Posterior vena cava (tissue), 2 donors: Measurements from ENCODE around the gene KIF25. TPM values are rescaled to one million over a fixed set of nuclear protein-coding genes. Genes with fewer than 3 reads are reported as not detected.

Experiments
- DNase-seq: peaks from one replicate; pipeline ENCODE4 v3.0.0-alpha.2; 2020; ENCODE audit warnings: low spot score
- intact Hi-C, 2 donors: fragments of 100-400 bp; cut with DNase I; formaldehyde crosslinking; loops; one replicate each; pipeline versions ENCODE4 v1.14.1 to v1.14.2; 2022 to 2023
- total RNA-seq, 2 donors: library from RNA; stranded (reverse); fragmentation: NEBNext Ultra II Directional; extraction: Animal tissue kit (Norgen Biotek cat#: 25700); gene quantifications; one replicate each; pipeline ENCODE4 v1.2.1, GENCODE V29; 2021
- donor health status: DM: yes; HTN: yes; CAD: no.
- donor health status: DM: yes; HTN: yes; CAD: no.

The KIF25 gene
- total RNA-seq, 2 donors from 2014 or later = not detected

DNA sequence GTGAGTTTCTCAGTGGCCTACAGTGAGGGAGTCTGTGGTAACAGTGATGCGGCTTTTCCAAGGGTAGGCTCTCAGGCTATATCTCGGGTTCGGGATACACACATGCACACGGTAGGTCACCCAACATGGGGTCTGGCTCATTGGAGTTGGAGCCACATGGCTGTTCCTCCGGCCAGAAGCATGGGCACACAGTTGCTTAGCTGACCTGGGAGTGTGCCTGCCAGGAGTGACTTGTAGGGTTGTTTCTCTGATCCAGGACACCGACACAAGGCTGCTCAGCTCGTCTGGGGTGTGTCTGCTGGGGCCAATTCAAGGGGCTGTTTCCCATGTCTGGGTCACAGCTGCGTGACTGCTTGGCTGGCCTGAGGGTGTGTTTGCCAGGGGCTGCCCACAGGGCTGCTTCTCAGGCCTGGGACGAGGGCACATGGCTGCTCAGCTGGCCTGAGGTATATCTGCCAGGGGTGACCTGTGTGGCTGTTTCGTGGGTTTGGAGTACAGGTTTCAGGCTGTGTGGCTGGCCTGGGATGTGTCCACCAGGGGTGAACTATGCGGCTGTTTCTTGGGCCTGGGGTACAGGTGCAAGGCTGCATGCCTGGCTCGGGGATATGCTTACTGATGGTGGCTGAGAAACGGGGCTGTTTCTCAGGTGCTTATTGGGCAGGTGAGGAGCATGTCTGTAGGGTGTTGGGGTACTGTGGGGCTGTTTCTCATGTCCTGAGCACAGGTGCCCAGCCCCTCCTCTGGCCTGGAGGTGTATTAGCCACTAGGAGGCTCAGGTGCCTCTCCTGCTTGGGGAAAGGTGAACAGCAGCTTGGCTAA, 15.2 kb downstream of the KIF25 start:
- intact Hi-C loops = no loop called here
- DNase-seq = no peak

DNA sequence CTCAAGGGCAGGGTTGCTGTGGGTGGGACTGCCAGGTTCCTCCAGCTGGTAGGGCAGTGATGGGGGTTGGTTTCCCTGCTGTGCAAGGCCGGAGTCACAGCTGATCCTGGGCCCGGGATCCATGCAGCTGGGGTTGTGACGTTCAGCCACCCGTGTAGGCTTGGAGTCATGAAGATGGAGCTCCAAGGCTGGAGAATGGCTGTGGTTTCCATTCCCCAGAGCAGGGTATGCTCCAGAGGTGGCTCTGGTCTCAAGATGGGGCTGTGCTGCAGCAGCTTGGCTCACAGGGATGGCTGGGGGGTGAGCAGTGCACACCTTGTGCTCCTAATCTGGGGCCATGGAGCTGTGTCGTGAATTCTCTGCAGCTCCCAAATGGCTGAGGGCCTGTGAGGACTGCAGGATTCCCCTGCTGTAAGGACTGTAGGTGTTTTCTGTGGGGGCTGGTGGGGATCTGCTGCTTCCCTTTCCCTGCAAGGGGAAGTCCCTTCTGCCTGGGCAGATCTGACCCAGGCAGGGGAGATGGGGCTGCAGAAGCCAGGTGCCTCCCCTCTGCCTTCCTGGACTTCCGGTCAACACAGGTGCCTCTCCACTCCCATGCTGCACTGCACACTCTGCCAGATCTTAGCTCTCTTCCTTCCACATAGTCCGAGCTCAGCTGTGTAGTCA, 15.9 kb downstream of the KIF25 start:
- DNase-seq = no peak

DNA sequence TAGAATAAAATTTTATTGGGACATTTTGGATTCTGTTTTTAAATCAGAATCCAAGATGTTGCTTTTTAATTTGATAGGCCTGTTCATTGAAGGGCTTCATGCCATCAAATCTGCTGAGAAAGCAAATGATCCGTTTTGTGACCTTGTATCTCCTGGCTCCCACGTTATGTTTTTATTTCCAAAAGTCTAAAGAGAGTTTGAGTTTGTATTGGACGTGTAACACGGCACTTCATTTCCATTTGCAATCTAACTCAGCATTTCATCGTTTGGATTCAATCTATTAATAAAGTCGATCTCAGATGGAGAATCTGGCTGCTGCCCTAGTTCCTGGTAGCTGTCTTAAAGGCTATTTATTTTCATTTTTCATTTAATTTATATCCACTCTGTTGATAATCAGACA, 17.0 kb downstream of the KIF25 start:
- intact Hi-C loops = no loop called here

More for the DNA sequence above, 15.9 kb downstream of the KIF25 start:
- intact Hi-C loops = no loop called here

DNA sequence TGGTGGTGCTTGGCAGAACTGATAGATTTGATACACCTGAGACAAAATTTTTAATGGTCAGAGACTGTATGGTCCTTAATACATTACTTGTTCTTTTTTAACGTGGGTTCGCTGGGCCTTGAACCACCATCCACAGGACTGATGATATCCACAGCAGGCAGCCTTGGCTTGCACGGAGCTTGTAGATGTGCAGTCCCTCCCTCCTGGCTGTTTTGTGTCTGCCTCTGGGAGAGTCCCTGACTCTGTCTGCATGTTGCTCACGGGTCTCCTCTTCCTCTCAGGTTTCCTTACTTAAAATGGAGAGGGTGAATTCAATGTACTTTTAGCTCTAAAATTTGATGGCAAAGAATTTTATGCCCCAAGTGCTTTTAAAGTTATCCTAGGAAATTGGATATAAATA, 17.5 kb downstream of the KIF25 start:
- DNase-seq = no peak
- intact Hi-C loops = no loop called here

More for the DNA sequence above, 17.0 kb downstream of the KIF25 start:
- DNase-seq = no peak

DNA sequence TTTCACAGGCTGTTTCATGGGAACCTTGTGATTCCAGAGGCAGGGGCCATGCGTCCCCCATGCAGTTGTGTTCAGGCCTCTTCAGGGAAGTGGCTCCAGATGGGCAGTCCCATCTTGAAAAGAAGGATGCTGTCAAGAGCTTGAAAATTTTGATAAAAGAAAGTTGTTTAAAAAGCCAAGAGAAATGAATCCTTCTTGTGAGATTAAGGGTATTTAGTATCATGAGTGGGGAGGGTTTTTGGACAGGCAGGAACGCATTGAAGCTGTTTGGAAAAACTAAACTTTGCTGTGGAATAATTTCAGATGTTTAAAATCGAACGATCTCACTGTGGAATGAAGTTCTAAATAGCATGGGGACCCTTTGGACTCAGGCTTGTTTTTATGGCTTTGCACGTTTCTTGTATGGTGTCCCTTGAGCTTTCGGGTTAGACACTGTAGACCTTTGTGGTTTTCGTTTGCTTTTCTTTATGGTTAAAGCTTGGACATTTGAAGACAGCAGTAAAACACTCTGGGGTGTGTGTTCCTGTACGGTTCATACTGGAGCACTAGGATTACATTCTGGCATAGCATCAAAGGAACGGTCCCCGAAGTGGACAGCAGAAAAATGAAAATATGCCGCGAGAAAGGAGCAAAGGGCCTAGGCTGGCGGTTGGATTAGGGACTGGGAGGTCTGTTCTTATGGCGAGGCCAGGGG, 18.2 kb downstream of the KIF25 start:
- intact Hi-C loops = no loop called here
- no peak for DNase-seq

DNA sequence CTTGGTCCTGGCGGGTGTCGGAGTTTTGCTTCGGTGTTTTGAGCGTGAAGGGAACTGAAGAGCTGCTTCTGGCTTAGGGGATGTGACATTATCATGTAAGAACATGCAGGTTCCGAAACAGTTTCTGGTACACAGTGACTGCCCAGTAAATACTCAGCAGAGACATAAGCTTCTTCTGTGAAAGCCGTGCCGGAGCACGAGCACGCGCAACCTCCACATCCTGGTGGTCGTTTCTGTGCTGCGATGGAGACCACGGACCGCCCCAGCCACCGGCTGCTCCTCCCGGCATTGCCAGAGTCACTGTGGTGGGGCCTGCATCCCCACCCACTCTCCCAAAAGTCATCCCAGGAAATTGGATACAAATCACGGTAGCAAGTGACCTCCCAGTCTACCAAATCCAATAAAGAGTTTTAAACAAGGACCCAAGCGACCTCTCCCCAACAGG, 18.7 kb downstream of the KIF25 start:
- intact Hi-C loops = no loop called here

DNA sequence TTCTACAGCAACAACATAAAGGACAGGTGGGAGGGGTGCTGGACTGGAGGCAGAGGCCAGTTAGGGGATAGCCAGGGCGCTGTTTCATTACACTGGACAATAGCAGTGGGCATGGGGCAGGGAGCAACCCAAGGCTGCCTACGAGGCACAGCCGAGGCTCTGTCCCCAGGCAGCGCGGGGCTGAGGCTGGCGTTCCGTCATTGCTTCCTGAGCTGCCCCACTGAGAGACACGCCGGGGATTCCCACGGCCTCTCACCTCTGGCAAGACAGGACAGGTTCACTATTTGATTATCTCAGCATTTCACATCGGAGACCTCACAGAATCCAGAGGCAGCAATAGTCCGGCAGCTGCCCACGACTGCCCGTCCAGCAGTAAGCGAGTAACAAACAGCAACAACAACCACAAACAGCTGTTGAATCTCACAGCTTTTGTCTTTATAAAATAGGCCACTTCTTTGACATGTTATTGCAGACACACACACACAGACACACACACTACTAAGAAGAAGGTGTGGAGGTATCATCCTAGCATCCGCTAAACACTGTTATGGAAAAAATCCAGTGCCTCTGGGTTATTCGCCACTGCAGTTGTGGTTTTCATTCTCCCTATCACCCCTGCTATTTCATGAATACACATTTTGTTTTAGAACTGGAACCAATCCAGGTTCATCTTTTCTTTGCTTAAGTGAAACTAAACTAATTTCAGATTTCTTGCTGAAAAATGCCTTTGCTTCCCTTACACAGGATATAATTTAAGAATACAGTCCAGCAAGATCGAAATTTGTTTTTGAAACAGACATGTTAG, 19.5 kb downstream of the KIF25 start:
- intact Hi-C loops = no loop called here
- no peak for DNase-seq

More for the DNA sequence above, 18.7 kb downstream of the KIF25 start:
- DNase-seq = no peak

DNA sequence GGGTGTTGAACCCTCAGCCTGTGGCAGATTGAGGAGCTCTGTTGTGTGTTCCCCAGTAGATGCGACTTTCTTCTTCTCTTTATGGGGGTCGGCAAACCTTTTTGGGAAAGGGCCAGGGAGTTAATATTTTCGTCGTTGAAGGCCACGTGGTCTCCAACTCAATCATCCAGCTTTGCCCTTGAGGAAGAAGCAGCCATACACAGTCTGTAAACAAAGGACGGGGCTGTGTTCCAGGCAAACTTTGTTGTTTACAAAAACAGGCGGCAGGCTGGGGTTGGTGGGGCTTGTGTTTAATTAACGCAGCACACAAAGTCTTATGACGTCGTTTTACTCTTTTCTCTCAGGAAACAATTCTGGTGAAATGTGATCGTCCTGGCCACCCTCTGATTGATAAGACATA, 20.2 kb downstream of the KIF25 start:
- intact Hi-C loops = no loop called here
- DNase-seq = no peak

DNA sequence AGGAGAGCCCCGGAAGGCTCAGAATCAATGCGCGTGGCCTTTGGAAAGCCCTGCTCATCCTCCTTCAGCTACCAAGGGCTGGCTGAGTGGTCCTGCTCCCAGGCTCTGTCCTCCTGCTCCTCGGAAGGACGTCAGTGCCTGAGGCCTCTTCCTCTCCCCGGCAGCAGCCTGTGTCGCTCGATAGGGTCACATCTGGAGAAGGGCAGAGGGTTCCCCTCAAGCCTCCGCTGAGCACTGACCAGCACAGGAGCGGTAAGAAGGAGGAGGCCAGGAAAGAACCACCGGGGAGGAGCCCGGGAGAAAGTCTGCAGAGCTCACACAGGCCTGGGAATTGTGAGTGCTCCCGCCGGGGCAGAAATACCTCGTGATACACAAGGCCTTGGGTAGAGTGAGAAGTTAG, 21.2 kb downstream of the KIF25 start:
- DNase-seq = no peak
- intact Hi-C loops = no loop called here

DNA sequence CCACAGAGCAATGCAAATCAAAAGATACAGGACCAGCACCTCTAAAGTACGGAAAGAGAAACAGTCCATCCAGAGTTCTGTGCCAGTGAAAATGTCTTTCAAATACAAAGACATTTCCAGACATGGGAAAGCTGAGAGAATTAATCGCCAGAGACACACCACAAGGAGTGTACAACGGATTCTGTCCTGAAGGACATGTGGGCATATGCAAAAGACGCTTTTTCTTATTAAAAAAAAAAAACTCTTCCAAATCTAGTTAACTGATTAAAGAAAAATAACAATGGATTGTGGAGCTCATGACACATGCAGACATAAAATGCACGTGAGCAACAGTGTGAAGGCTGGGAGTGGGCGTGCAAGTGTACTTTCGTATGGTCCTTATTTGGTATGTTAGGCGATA, 22.8 kb downstream of the KIF25 start:
- intact Hi-C loops = no loop called here
- no peak for DNase-seq

DNA sequence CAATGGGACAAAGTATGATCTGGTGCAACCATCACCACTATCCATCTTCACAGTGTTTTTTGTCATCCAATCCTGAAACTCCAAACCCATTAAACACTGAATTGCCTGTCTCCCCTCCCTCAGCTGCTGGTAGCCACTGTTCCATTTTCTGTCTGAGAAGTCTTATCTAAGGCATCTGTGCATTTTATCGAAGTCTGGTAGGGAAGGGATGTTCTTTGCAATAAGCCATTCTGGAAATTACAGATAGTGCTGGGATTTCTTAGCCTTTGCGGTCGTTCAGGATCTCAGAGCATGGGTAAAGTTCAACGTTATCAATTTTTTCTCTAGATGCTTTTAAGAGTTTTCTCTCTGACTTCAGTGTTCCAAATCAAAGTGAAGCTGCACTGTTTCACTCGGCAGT, 24.1 kb downstream of the KIF25 start:
- intact Hi-C loops = no loop called here
- DNase-seq = no peak

DNA sequence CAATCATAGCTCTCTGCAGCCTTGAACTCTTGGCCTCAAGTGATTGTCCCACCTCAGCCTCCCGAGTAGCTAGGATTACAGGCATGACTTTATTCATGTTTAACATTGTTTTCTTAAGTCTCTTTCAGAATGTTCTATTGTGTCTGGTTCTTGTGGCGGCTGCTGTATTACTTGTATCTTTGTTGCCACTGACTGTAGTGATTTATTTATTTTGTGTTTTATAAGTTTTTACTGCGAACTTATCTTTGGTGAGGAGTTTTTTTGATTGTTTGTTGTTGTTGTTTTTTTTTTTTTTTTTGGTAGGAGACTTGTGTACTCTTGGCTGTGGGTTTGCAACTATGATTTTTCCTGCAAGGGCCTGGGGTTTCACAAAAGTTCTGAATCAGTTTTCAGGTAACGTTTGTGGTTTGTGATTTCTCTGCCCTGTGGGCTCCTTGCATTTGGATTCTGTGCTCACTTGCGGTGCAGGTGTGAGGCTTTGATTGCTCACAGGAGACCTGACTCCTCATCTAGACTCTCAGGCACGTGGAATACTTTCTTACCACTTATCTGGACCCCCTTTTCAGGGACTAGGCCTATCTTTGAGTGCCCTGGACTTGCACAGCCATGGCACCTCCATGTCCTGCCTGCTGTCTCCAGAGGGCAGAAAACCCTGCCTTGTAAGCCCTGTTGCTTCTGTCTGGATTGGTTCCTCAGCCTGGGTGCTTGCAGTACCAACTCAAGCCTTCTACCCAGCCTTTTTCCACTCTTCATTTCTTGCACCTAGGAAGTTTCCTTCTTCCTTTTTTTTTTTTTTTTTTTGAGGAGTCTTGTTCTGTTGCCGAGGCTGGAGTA, 25.2 kb downstream of the KIF25 start:
- no peak for DNase-seq
- intact Hi-C loops = no loop called here

DNA sequence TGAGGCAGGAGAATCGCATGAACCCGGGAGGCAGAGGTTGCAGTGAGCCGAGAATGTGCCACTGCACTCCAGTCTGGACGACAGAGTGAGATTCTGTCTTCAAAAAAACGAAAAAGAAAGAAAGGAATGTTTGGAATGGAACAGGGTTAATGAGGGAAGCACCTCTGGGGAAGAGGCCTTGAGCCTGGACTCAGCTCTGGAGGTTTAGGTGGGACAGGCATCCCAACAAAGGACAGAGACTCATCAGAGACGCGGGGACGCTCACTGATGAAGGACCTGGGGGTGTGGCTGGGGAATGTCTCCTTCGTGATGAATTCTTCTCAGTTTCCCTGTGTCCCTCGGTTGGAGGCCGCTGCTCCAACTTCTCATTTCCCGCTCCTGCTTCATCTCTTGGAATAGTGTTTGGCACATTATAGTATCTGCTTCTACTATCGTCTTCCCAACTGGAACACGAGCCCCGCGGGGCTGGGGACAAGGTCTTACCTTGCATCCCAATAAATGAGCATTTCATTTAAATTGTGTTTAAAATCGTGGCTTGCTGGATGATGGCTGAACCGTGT, 27.6 kb downstream of the KIF25 start:
- intact Hi-C loops = loop anchor here in 1 of 2 donors (2.0 kb wide), 1 partner anchor 60 kb away; no protein-coding TSS in a partner anchor

DNA sequence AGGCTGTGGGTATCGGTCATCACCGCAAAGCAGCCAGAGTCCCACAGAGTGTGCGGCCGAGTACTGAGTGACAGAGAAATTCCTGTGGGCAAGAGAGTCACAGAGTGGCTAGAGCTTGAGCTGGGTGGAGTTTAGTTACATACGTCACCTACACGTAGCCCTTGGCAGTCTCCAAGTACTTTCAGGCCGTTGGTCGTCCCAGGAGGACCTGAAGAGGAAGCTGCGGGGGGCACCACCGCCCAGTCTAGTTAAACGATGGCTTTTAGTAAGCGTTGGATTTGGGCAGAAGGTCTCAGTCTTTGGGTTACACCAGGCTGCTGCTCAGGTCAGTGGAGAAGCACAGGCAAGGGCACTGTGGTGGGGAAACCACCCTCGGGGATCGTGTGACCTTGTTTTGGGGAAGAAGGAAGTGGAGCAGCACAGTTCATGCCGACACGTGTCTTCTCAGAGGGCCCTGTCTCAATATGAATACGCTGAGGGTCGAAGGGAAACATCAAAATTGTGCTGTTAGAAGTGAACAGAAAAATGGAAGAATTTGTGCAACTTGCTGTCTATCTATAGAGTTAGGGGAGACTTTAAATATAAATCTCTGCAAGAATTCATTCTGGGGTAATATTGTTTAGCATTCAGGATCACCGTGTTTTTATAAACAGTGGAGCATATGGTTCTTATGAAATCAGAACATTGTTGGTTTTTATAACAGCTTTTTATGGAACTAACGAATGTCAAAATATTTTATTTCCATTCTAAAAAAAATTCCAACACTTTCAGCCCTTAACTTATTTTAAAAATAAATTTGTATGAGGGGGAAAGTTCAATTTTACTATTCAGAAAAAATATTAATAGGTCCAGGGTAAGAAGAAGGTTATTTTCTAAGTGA, 28.6 kb downstream of the KIF25 start:
- DNase-seq = peak; percentile 81
- intact Hi-C loops = loop anchor here in 1 of 2 donors (2.0 kb wide), 1 partner anchor 61 kb away; no protein-coding TSS in a partner anchor

More for the DNA sequence above, 27.6 kb downstream of the KIF25 start:
- DNase-seq = no peak

DNA sequence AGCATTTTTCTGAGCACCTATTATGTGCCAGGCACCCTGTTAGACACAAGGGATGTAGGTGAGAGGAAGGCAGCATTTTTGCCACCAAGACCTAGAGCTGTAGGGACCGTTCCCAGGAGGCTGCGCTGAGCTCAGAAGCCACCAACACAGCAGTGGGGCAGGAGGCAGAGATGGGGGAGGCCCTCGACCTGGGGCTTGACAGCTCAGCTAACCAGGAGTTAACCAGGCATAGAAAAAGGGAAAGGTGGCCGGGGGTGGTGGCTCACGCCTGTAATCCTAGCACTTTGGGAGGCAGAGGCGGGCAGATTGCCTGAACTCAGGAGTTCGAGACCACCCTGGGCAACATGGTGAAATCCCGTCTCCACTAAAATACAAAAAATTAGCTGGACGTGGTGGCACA, 29.5 kb downstream of the KIF25 start:
- DNase-seq = no peak
- intact Hi-C loops = no loop called here

DNA sequence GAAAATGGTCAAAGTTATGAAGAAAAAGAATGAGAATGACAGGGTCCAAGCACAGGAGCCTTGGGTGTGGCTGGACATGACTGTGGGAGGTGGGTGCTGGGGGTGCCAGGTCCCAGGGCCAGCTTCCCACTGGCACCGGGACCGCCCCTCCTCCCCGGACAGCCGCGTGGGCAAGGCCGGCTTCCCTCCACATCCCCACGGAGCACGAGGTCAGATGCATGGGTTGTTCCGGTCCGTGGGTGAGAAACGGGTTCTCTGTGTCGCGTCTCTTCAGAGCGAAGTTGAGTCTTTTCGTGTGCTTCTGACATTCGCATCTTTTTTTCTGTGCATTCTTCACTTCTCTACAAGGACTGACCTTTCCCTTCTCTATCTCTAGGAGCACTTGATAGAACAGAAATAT, 30.1 kb downstream of the KIF25 start:
- no peak for DNase-seq
- intact Hi-C loops = no loop called here

DNA sequence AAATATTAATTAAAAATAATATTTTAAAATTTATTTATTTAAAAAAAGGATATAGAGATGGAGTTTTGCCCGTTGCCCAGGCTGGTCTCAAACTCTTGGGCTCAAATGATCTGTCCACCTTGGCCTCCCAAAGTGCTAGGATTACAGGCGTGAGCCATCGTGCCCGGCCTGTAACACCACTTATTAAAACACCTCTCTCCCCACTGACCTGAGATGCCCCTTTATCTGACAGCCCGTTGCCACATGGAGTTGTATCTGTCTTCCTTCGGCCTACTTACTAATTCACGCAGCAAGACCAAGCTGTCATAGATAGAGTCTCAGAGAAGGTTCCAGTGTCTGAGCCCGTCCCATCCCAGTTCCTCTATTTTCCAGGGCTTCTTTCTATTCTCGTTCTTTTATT, 30.7 kb downstream of the KIF25 start:
- intact Hi-C loops = no loop called here
- no peak for DNase-seq
